K562 (cell line): ENCODE measurements around the gene C6orf89. TPM values are rescaled to one million over a fixed set of nuclear protein-coding genes. Genes with fewer than 3 reads are reported as not detected.

Source experiments
- DIDO1 ChIP-seq: fragments of 450-650 bp; IDR thresholded peaks from 2 replicates; pipeline ENCODE4 v1.6.1; 2016; ENCODE audit warnings: low read depth, missing biosample characterization, missing genetic modification characterization
- FUS ChIP-seq: fragments of 200-400 bp; formaldehyde crosslinking; optimal IDR thresholded peaks from 2 replicates; pipeline ENCODE3; 2017; ENCODE audit warnings: low read depth, low read length
- HMGN3 ChIP-seq: IDR thresholded peaks from 2 replicates; pipeline ENCODE4 v1.6.1; 2011; ENCODE audit warnings: borderline replicate concordance, low read depth, mild to moderate bottlenecking, mixed read lengths, low read length; ENCODE audit not compliant: insufficient read length; ENCODE audit errors: extremely low read depth
- KLF13 ChIP-seq: fragments of 450-650 bp; IDR thresholded peaks from 2 replicates; pipeline ENCODE4 v1.6.1; 2016; ENCODE audit warnings: missing genetic modification characterization, low read depth, mild to moderate bottlenecking, missing compliant biosample characterization, moderate library complexity, borderline replicate concordance
- POLR3G ChIP-seq: IDR thresholded peaks from 2 replicates; pipeline ENCODE4 v1.6.1; 2011; ENCODE audit not compliant: insufficient read length, insufficient replicate concordance; ENCODE audit errors: extremely low read depth
- RCOR1 ChIP-seq, 2 experiments: IDR thresholded peaks; 2 replicates each; pipeline ENCODE4 v1.6.1; 2012; ENCODE audit warnings: low read depth in 2 of 2, low read length in 2 of 2, borderline replicate concordance in 1 of 2, improper control_type of control experiment in 1 of 2
- SLC30A9 ChIP-seq: fragments of 250-450 bp; sonication (Bioruptor Pico); IDR thresholded peaks from 2 replicates; pipeline ENCODE4 v1.8.0; 2022; ENCODE audit warnings: mild to moderate bottlenecking, moderate library complexity
- SMAD3 ChIP-seq: fragments of 450-650 bp; formaldehyde crosslinking; conservative IDR thresholded peaks from 2 replicates; pipeline ENCODE4 v1.4.0; 2020; ENCODE audit warnings: mild to moderate bottlenecking
- ZBTB26 ChIP-seq: fragments of 450-650 bp; formaldehyde crosslinking; IDR thresholded peaks from 2 replicates; pipeline ENCODE4 v1.4.0; 2022; ENCODE audit warnings: missing genetic modification characterization
- ZBTB8A ChIP-seq: fragments of 450-650 bp; IDR thresholded peaks from 2 replicates; pipeline ENCODE4 v1.6.1; 2018; ENCODE audit warnings: mild to moderate bottlenecking, moderate library complexity; ENCODE audit not compliant: partially characterized antibody
- ZNF146 ChIP-seq: IDR thresholded peaks from one replicate; pipeline ENCODE4 v1.6.1; 2018; ENCODE audit warnings: missing compliant biosample characterization; ENCODE audit not compliant: unreplicated experiment
- ZNF449 ChIP-seq: fragments of 250-450 bp; sonication (Bioruptor Pico); IDR thresholded peaks from 2 replicates; pipeline ENCODE4 v1.8.0; 2022; ENCODE audit warnings: moderate library complexity, mild to moderate bottlenecking, inconsistent platforms
- ZNF609 ChIP-seq: sonication (generic); formaldehyde crosslinking; IDR thresholded peaks from 2 replicates; pipeline ENCODE4 v1.8.1; 2023; ENCODE audit warnings: missing genetic modification reagents, mild to moderate bottlenecking, borderline replicate concordance
- ZNF77 ChIP-seq: fragments of 250-450 bp; sonication (Bioruptor Pico); IDR thresholded peaks from 2 replicates; pipeline ENCODE4 v1.5.0; 2020
- polyA plus RNA-seq, 8 experiments: library from polyadenylated mRNA; depleted of rRNA in 4 of 8; stranded (reverse) in 5 of 8; unstranded in 3 of 8; fragments of >200 nt; fragmentation: Nextera tagmentation in 2 of 8; fragmentation: Illumina TruSeq in 1 of 8; extraction: Ambion mirVana in 2 of 8; extraction: Trizol in 1 of 8; gene quantifications; 2 replicates each; pipeline versions ENCODE4 v1.2.1 to v1.2.3, GENCODE V29; 2011 to 2014; ENCODE audit warnings: inconsistent platforms in 1 of 8, missing spikeins in 1 of 8
- total RNA-seq, 7 experiments: library from RNA; depleted of rRNA in 6 of 7; stranded (reverse); fragments of >200 nt in 6 of 7; fragmentation: Illumina TruSeq in 2 of 7; extraction: Trizol in 2 of 7; gene quantifications; 2 replicates each; pipeline versions ENCODE4 v1.2.1 to v1.2.3, GENCODE V29; 2011 to 2021; ENCODE audit warnings: low replicate concordance in 1 of 7
- TF ChIP-seq, protein P1 (sequence below): fragments of 450-650 bp; IDR thresholded peaks from 2 replicates; pipeline ENCODE4 v1.6.1; 2018; ENCODE audit warnings: mild to moderate bottlenecking, low read depth; ENCODE audit not compliant: partially characterized antibody
- TF ChIP-seq, protein P2 (sequence below): sonication (generic); formaldehyde crosslinking; IDR thresholded peaks from 2 replicates; pipeline ENCODE4 v1.8.0; 2022; ENCODE audit warnings: mild to moderate bottlenecking, missing genetic modification reagents

Gene C6orf89
- total and polyA plus RNA-seq, 9 of the 15 experiments (the other 6 are each of a cell fraction or from before 2014, with no cell fraction given): 35.2 to 111 (median 58.5) TPM

GRCh38 chr6:36885461-36886401 lies at the start of gene C6orf89 (continued):
- no peak for TF ChIP-seq ZNF609 (CRISPR knock-in tag)
- TF ChIP-seq, protein P1, sequence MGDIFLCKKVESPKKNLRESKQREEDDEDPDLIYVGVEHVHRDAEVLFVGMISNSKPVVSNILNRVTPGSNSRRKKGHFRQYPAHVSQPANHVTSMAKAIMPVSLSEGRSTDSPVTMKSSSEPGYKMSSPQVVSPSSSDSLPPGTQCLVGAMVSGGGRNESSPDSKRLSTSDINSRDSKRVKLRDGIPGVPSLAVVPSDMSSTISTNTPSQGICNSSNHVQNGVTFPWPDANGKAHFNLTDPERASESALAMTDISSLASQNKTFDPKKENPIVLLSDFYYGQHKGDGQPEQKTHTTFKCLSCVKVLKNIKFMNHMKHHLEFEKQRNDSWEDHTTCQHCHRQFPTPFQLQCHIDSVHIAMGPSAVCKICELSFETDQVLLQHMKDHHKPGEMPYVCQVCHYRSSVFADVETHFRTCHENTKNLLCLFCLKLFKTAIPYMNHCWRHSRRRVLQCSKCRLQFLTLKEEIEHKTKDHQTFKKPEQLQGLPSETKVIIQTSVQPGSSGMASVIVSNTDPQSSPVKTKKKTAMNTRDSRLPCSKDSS: no peak
- TF ChIP-seq HMGN3: peak; percentile 87
- no peak for TF ChIP-seq POLR3G
- TF ChIP-seq ZBTB26: no peak
- no peak for TF ChIP-seq ZNF77 (CRISPR knock-in tag)
- TF ChIP-seq KLF13: peak; percentile 58; the same call in 1 of the 2 replicates
- TF ChIP-seq ZNF449 (CRISPR knock-in tag): no peak
- no peak for TF ChIP-seq ZBTB8A
- no peak for TF ChIP-seq SLC30A9 (CRISPR knock-in tag)
- 0 out of 2 replicates have a peak, but pooled peaks have one; percentile 38 for TF ChIP-seq SMAD3 (CRISPR knock-in tag)
- TF ChIP-seq DIDO1: peak; percentile 93
- no peak for TF ChIP-seq ZNF146 (CRISPR knock-in tag)
- TF ChIP-seq RCOR1 (IDR thresholded peaks at IDR 0.05; ENCODE audit: borderline replicate concordance in 1 of 2, low read depth in 2 of 2, low read length in 2 of 2): peak in 1 of 2 experiments; percentile 79; a peak in 2 of 4 replicates
- no peak for TF ChIP-seq FUS
- TF ChIP-seq, protein P2, sequence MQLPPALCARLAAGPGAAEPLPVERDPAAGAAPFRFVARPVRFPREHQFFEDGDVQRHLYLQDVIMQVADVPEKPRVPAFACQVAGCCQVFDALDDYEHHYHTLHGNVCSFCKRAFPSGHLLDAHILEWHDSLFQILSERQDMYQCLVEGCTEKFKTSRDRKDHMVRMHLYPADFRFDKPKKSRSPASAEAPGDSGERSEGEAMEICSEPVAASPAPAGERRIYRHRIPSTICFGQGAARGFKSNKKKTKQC: peak; percentile 92
